HEK293 (cell line): ENCODE results near the gene COL12A1.

Source experiments
- CTCF ChIP-seq: fragments of 450-650 bp; formaldehyde crosslinking; IDR thresholded peaks from 2 replicates; pipeline ENCODE4 v1.5.1; 2016; ENCODE audit warnings: missing biosample characterization, missing genetic modification characterization
- ELK4 ChIP-seq: IDR thresholded peaks from 2 replicates; pipeline ENCODE4 v1.6.1; 2011; ENCODE audit warnings: mild to moderate bottlenecking, low read depth, low read length, borderline replicate concordance
- HOXD13 ChIP-seq: sonication (generic); formaldehyde crosslinking; IDR thresholded peaks from 2 replicates; pipeline ENCODE4 v1.8.0; 2022; ENCODE audit warnings: missing genetic modification reagents, borderline replicate concordance
- IKZF3 ChIP-seq: fragments of 450-650 bp; IDR thresholded peaks from 2 replicates; pipeline ENCODE4 v1.5.0; 2018; ENCODE audit warnings: missing biosample characterization, mild to moderate bottlenecking, missing genetic modification characterization, moderate library complexity
- KLF1 ChIP-seq: fragments of 450-650 bp; formaldehyde crosslinking; IDR thresholded peaks from 2 replicates; pipeline ENCODE4 v1.5.1; 2016; ENCODE audit warnings: missing biosample characterization, missing genetic modification characterization
- OVOL3 ChIP-seq: fragments of 450-650 bp; formaldehyde crosslinking; IDR thresholded peaks from 2 replicates; pipeline ENCODE4 v1.5.1; 2016; ENCODE audit warnings: missing biosample characterization, missing genetic modification characterization
- PRDM4 ChIP-seq: fragments of 450-650 bp; formaldehyde crosslinking; IDR thresholded peaks from 2 replicates; pipeline ENCODE4 v1.5.1; 2017; ENCODE audit warnings: missing biosample characterization, missing genetic modification characterization
- REPIN1 ChIP-seq: fragments of 450-650 bp; formaldehyde crosslinking; IDR thresholded peaks from 2 replicates; pipeline ENCODE4 v1.5.1; 2017; ENCODE audit warnings: missing biosample characterization, missing genetic modification characterization, low read depth
- YY2 ChIP-seq: fragments of 450-650 bp; formaldehyde crosslinking; IDR thresholded peaks from 2 replicates; pipeline ENCODE4 v1.5.1; 2016; ENCODE audit warnings: missing biosample characterization, missing genetic modification characterization
- ZBTB10 ChIP-seq: fragments of 450-650 bp; formaldehyde crosslinking; IDR thresholded peaks from 2 replicates; pipeline ENCODE4 v1.5.1; 2016; ENCODE audit warnings: missing biosample characterization, missing genetic modification characterization
- ZFP37 ChIP-seq: fragments of 450-650 bp; formaldehyde crosslinking; IDR thresholded peaks from 2 replicates; pipeline ENCODE4 v1.5.1; 2016; ENCODE audit warnings: missing biosample characterization, missing genetic modification characterization
- ZNF133 ChIP-seq: fragments of 450-650 bp; formaldehyde crosslinking; IDR thresholded peaks from 2 replicates; pipeline ENCODE4 v1.5.1; 2016; ENCODE audit warnings: missing biosample characterization, missing genetic modification characterization
- ZNF324 ChIP-seq: fragments of 450-650 bp; formaldehyde crosslinking; IDR thresholded peaks from 2 replicates; pipeline ENCODE4 v1.5.1; 2016; ENCODE audit warnings: missing biosample characterization, missing genetic modification characterization
- ZNF362 ChIP-seq: fragments of 450-650 bp; formaldehyde crosslinking; IDR thresholded peaks from 2 replicates; pipeline ENCODE4 v1.5.1; 2016; ENCODE audit warnings: missing biosample characterization, missing genetic modification characterization
- ZNF433 ChIP-seq: fragments of 450-650 bp; formaldehyde crosslinking; IDR thresholded peaks from 2 replicates; pipeline ENCODE4 v1.5.1; 2016; ENCODE audit warnings: missing biosample characterization, missing genetic modification characterization, low read depth
- ZNF626 ChIP-seq: fragments of 450-650 bp; sonication (Bioruptor Pico); formaldehyde crosslinking; IDR thresholded peaks from 2 replicates; pipeline ENCODE4 v1.5.1; 2018; ENCODE audit warnings: missing biosample characterization, missing genetic modification characterization, inconsistent platforms
- ZNF639 ChIP-seq: fragments of 450-650 bp; formaldehyde crosslinking; IDR thresholded peaks from 2 replicates; pipeline ENCODE4 v1.5.1; 2016; ENCODE audit warnings: missing biosample characterization, missing genetic modification characterization
- ZNF677 ChIP-seq: fragments of 450-650 bp; IDR thresholded peaks from 2 replicates; pipeline ENCODE4 v1.5.0; 2018; ENCODE audit warnings: missing biosample characterization, mild to moderate bottlenecking, missing genetic modification characterization, moderate library complexity
- ZNF707 ChIP-seq: fragments of 450-650 bp; formaldehyde crosslinking; IDR thresholded peaks from 2 replicates; pipeline ENCODE4 v1.5.1; 2016; ENCODE audit warnings: missing biosample characterization, missing genetic modification characterization
- ZNF747 ChIP-seq: fragments of 450-650 bp; formaldehyde crosslinking; IDR thresholded peaks from 2 replicates; pipeline ENCODE4 v1.5.1; 2016; ENCODE audit warnings: missing biosample characterization, missing genetic modification characterization
- ZNF785 ChIP-seq: fragments of 450-650 bp; formaldehyde crosslinking; IDR thresholded peaks from 2 replicates; pipeline ENCODE4 v1.5.1; 2016; ENCODE audit warnings: missing biosample characterization, missing genetic modification characterization
- ZSCAN5A ChIP-seq: fragments of 450-650 bp; formaldehyde crosslinking; IDR thresholded peaks from 2 replicates; pipeline ENCODE4 v1.5.1; 2016; ENCODE audit warnings: missing biosample characterization, missing genetic modification characterization
- TF ChIP-seq, protein P1 (sequence below): fragments of 450-650 bp; formaldehyde crosslinking; IDR thresholded peaks from 2 replicates; pipeline ENCODE4 v1.5.1; 2016; ENCODE audit warnings: missing biosample characterization, missing genetic modification characterization

COL12A1 gene

DNA sequence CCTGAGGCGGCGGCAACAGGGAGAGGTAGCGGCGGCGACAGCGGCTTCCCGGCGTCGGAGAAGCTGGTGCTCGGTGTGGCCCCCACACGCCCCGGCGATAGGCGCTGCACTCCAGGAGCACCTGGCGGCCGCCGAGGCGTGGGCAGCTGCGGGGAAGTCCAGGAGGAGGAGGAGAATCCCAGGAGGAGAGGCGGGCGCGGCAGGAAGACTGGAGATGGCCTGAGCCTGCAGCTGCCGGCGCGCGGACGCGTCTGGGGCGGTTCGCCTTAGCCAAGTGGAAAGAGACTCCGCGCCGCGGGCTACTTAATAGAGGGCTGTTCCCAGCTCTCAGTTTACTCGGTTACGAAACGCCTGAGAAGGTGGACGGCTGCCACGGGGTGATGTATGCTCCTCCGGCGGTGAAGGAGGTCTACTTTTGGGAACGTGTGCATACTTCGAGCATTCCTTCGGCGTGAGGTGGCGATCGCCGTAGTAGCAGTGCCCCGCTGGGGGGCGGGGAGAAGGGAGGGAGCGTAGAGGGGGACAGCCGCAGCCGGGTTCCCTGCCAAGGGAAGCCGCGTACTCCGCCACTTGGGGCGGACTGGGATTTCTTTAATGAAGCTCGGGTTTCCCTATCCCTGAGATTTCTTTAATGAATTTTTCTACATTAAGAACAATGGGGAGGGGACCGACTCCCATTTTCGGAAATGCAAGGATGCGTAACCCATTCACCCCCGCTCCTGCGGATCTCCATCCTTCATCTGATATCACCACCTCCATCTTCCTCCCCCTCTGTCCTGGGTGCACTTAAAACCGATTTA, at the start of gene COL12A1 (continued):
- TF ChIP-seq PRDM4 (tag by site-specific recombination) (no peak; the same call in 1 of the 2 replicates), IKZF3 (tag by site-specific recombination) (peak; percentile 75), YY2 (tag by site-specific recombination) (no peak), ZNF747 (no peak), ZNF433 (no peak), ELK4 (no peak), ZNF707 (tag by site-specific recombination) (no peak), OVOL3 (tag by site-specific recombination) (no peak), ZNF785 (tag by site-specific recombination) (no peak), ZBTB10 (tag by site-specific recombination) (0 out of 2 replicates have a peak, but pooled peaks have one; percentile 31), ZNF626 (tag by site-specific recombination) (no peak), ZSCAN5A (no peak), REPIN1 (tag by site-specific recombination) (no peak), ZFP37 (tag by site-specific recombination) (peak; percentile 84; the same call in 1 of the 2 replicates), KLF1 (0 out of 2 replicates have a peak, but pooled peaks have one; percentile 30), ZNF362 (tag by site-specific recombination) (no peak), CTCF (peak; percentile 57), ZNF324 (tag by site-specific recombination) (peak; percentile 75), HOXD13 (CRISPR knock-in tag) (no peak), ZNF639 (tag by site-specific recombination) (no peak), ZNF677 (no peak), ZNF133 (tag by site-specific recombination) (no peak)
- TF ChIP-seq, protein P1, sequence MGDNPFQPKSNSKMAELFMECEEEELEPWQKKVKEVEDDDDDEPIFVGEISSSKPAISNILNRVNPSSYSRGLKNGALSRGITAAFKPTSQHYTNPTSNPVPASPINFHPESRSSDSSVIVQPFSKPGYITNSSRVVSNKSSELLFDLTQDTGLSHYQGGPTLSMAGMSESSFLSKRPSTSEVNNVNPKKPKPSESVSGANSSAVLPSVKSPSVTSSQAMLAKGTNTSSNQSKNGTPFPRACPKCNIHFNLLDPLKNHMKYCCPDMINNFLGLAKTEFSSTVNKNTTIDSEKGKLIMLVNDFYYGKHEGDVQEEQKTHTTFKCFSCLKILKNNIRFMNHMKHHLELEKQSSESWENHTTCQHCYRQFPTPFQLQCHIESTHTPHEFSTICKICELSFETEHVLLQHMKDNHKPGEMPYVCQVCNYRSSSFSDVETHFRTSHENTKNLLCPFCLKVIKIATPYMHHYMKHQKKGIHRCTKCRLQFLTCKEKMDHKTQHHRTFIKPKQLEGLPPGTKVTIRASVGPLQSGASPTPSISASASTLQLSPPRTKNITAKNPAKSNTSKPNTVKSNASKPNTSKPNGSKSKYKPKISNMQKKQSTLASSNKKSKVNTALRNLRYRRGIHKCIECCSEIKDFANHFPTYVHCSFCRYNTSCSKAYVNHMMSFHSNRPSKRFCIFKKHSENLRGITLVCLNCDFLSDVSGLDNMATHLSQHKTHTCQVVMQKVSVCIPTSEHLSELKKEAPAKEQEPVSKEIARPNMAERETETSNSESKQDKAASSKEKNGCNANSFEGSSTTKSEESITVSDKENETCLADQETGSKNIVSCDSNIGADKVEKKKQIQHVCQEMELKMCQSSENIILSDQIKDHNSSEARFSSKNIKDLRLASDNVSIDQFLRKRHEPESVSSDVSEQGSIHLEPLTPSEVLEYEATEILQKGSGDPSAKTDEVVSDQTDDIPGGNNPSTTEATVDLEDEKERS, result no peak
